ENCODE measurements around the gene SPTBN4. TPM values are rescaled to one million over a fixed set of nuclear protein-coding genes. Genes with fewer than 3 reads are reported as not detected.

The SPTBN4 gene
- total and polyA plus RNA-seq, 10 of the 15 experiments (the other 5 are each of a cell fraction or from before 2014, with no cell fraction given): 0.04 to 1.1 (median 0.34) TPM; not detected in 1

DNA sequence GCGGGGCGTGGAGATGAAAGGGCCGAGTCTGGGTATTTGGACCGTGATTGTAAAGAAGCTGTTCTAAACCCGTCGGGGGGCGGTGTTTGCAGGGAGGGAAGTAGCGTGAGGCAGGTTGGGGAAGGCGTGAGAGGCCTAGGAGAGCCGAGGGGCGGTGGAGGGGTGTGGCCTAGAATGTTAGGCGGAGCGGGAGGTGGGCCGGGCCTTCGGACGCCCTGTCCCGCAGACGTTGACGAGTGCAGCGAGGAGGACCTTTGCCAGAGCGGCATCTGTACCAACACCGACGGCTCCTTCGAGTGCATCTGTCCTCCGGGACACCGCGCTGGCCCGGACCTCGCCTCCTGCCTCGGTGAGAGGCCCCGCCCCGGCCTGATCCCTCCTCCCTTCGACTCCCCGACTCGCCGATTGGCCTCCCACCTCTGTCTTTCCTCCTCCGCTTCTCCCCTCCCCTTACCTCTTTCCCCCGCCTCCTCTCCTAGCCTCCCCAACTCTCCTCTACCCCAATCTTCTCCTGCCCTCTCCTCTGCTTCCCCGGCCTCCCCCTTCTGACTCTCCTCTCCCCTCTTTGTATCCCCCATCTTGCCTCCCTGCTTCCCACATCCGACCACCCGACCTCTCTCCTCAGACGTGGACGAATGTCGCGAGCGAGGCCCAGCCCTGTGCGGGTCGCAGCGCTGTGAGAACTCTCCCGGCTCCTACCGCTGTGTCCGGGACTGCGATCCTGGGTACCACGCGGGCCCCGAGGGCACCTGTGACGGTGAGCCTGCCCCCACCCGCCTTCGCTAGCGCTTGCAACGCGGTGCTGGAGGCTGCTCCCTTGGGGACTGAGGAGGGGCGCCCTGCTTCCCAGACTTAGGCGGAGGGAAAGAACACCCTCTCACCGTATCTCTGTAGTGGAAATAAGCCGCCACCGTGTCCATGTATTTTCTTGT lies 147.2 kb downstream of the SPTBN4 start:
- Histone ChIP-seq H3K9ac (ENCODE audit: control insufficient read depth, insufficient read depth, low read length) (peak overlapping the region; percentile 53), H3K79me2 (ENCODE audit: control insufficient read depth, insufficient read depth, low read length) (no peaks in the 10 kb centered on the region), H3K9me3 (replicated peaks; ENCODE audit: control insufficient read depth, insufficient read depth, low read length) (no peaks in the 10 kb centered on the region), H3K36me3 (ENCODE audit: control insufficient read depth in 2 of 2, insufficient read depth in 2 of 2, low read length in 1 of 2) (no peaks in the 10 kb centered on the region), H3K4me2 (ENCODE audit: control insufficient read depth, insufficient read depth) (peak overlapping the region; percentile 95), H3K4me3 (peak overlapping the region; percentile 98), H2AFZ (ENCODE audit: control insufficient read depth, low read depth, low read length) (peak overlapping the region; percentile 65), H3K27ac (ENCODE audit: control insufficient read depth, insufficient read depth) (peak overlapping the region; percentile 38; the same call in 1 of the 2 replicates), H3K4me1 (ENCODE audit: control insufficient read depth, insufficient read depth, low read length) (peaks cover 11% of the 10 kb centered on the region), H3K27me3 (replicated peaks in 1 of 2; ENCODE audit: control insufficient read depth in 2 of 2, insufficient read depth in 2 of 2, low read length in 1 of 2) (no peaks in the 10 kb centered on the region; a peak in 1 of 4 replicates), H4K20me1 (ENCODE audit: control insufficient read depth, insufficient read depth) (no peaks in the 10 kb centered on the region)
- CTCF ChIA-PET: interaction anchor here (0.9 to 2.8 kb wide), 5 partner anchors 11 to 65 kb away, joined by 3 to 26 read pairs (median 11); no protein-coding TSS in a partner anchor
- in situ Hi-C loops (cut with MboI) (no loop called here), intact Hi-C loops (cut with micrococcal nuclease; ENCODE audit: unreplicated experiment) (no loop called here)
- BruUV-seq (replicated peaks): TSS peak; percentile 79
- FAIRE-seq: peak; percentile 88
- ATAC-seq: peak; percentile 78
- POLR2A ChIA-PET: interaction anchor here (0.6 to 3.9 kb wide), 7 partner anchors 9 to 188 kb away, joined by 3 to 24 read pairs (median 3); partner anchors contain the start of genes RAB4B and SERTAD1
- RAD21 ChIA-PET (ENCODE audit: unreplicated experiment): interaction anchor here (0.7 to 1.5 kb wide), 4 partner anchors 11 to 643 kb away, joined by 3 to 4 read pairs (median 3); partner anchors contain the start of gene PSMC4
- 1% methylated on average over 63 of the region's 67 CpGs for WGBS (ENCODE audit: insufficient coverage, insufficient replicate concordance, low lambda C conversion rate, missing lambda C conversion rate)
- peak; percentile 57 for DNase-seq (ENCODE audit: low read depth, low spot score)
- SMC1A ChIA-PET (ENCODE audit: uncharacterized antibody, unreplicated experiment): interaction anchor here (1.3 to 1.4 kb wide), 2 partner anchors 21 to 171 kb away, joined by 3 to 5 read pairs; no protein-coding TSS in a partner anchor
- no peak for TF ChIP-seq RFX5 (IDR thresholded peaks at IDR 0.05; ENCODE audit: low read depth, low read length)
- no peak for TF ChIP-seq CHD4 (IDR thresholded peaks at IDR 0.05)
- TF ChIP-seq POLR2AphosphoS2 (IDR thresholded peaks at IDR 0.05; ENCODE audit: low read depth, low read length): no peak
- no peak for TF ChIP-seq ZSCAN29 (IDR thresholded peaks at IDR 0.05)
- 0 out of 2 replicates have a peak, but pooled peaks have one; percentile 9 for TF ChIP-seq CREB1 (IDR thresholded peaks at IDR 0.05; ENCODE audit: low read depth)
- TF ChIP-seq, protein P1, sequence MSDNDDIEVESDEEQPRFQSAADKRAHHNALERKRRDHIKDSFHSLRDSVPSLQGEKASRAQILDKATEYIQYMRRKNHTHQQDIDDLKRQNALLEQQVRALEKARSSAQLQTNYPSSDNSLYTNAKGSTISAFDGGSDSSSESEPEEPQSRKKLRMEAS (IDR thresholded peaks at IDR 0.05; ENCODE audit: low read depth, low read length): no peak; the same call in 1 of the 2 replicates
- TF ChIP-seq BCL11A (IDR thresholded peaks at IDR 0.05; ENCODE audit: low read depth, low read length): no peak
- TF ChIP-seq SP1 (IDR thresholded peaks at IDR 0.05; ENCODE audit: low read depth, low read length): peak; percentile 78
- TF ChIP-seq NFIC (IDR thresholded peaks at IDR 0.05; ENCODE audit: low read depth, low read length): no peak
- no peak for TF ChIP-seq SRF (IDR thresholded peaks at IDR 0.05; ENCODE audit: low read depth in 2 of 2, low read length in 2 of 2)
- no peak for TF ChIP-seq ASH2L (IDR thresholded peaks at IDR 0.05; ENCODE audit: borderline replicate concordance, low read depth)
- peak; percentile 21; the same call in 1 of the 2 replicates for TF ChIP-seq SPI1 (IDR thresholded peaks at IDR 0.05; ENCODE audit: borderline replicate concordance, insufficient read depth, low read depth, low read length)
- peak; percentile 61 for TF ChIP-seq NBN (IDR thresholded peaks at IDR 0.05)
- no peak for TF ChIP-seq EZH2 (IDR thresholded peaks at IDR 0.05; ENCODE audit: borderline replicate concordance, control insufficient read depth, low read depth, low read length)
- TF ChIP-seq ZNF274 (IDR thresholded peaks at IDR 0.05; ENCODE audit: insufficient read depth, insufficient read length): no peak
- TF ChIP-seq, protein P2, sequence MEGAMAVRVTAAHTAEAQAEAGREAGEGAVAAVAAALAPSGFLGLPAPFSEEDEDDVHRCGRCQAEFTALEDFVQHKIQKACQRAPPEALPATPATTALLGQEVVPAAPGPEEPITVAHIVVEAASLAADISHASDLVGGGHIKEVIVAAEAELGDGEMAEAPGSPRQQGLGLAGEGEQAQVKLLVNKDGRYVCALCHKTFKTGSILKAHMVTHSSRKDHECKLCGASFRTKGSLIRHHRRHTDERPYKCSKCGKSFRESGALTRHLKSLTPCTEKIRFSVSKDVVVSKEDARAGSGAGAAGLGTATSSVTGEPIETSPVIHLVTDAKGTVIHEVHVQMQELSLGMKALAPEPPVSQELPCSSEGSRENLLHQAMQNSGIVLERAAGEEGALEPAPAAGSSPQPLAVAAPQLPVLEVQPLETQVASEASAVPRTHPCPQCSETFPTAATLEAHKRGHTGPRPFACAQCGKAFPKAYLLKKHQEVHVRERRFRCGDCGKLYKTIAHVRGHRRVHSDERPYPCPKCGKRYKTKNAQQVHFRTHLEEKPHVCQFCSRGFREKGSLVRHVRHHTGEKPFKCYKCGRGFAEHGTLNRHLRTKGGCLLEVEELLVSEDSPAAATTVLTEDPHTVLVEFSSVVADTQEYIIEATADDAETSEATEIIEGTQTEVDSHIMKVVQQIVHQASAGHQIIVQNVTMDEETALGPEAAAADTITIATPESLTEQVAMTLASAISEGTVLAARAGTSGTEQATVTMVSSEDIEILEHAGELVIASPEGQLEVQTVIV (IDR thresholded peaks at IDR 0.05; ENCODE audit: borderline replicate concordance, partially characterized antibody): no peak
- TF ChIP-seq, protein P3, sequence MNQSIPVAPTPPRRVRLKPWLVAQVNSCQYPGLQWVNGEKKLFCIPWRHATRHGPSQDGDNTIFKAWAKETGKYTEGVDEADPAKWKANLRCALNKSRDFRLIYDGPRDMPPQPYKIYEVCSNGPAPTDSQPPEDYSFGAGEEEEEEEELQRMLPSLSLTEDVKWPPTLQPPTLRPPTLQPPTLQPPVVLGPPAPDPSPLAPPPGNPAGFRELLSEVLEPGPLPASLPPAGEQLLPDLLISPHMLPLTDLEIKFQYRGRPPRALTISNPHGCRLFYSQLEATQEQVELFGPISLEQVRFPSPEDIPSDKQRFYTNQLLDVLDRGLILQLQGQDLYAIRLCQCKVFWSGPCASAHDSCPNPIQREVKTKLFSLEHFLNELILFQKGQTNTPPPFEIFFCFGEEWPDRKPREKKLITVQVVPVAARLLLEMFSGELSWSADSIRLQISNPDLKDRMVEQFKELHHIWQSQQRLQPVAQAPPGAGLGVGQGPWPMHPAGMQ (IDR thresholded peaks at IDR 0.05; ENCODE audit: borderline replicate concordance): no peak
- no peak for TF ChIP-seq SIN3A (IDR thresholded peaks at IDR 0.05; ENCODE audit: low read depth, low read length)
- TF ChIP-seq NFYB (IDR thresholded peaks at IDR 0.05; ENCODE audit: insufficient read depth, low read depth, low read length): peak; percentile 89
- TF ChIP-seq ZNF217 (IDR thresholded peaks at IDR 0.05): no peak
